Activated T-cell treated with anti-CD3 and anti-CD28 coated beads for 24 hours (primary cell): ENCODE results near the gene NHLRC1.

Source experiments
- DNase-seq: peaks from one replicate; pipeline ENCODE4 v3.0.0-alpha.2; 2020; ENCODE audit warnings: low read depth

NHLRC1 gene

GRCh38 chr6:18087396-18088165 is 34.9 kb downstream of the NHLRC1 start:
- DNase-seq, result no peak

DNA sequence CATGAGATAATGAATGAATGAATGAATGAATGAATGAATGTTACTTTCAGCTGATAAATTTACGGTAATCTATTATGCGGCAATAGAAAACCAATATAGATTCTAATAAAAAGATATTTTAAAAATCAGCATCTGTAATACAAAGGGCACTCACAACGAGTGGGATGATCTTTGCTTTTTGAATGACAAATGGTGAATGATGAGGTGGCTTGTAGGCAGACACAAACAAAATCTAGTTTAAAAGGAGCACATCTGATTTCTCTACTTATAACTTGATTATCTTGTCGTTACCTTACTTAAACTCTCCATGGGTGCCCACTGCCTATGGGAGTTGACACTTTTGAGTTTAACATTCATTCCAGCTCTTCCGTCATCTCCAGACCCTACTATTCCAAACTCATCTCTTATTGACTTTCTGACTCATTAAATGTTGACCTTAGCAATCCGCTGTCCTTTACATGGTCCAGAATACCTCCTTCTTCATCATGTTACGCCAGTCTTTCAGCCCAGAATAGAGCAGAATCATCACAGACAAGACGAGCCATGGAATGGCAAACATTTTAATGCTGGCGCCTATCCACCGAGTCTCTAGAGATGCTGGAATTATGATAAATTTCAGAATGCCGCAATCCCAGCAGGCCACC is 41.3 kb downstream of the NHLRC1 start:
- DNase-seq, result no peak

DNA sequence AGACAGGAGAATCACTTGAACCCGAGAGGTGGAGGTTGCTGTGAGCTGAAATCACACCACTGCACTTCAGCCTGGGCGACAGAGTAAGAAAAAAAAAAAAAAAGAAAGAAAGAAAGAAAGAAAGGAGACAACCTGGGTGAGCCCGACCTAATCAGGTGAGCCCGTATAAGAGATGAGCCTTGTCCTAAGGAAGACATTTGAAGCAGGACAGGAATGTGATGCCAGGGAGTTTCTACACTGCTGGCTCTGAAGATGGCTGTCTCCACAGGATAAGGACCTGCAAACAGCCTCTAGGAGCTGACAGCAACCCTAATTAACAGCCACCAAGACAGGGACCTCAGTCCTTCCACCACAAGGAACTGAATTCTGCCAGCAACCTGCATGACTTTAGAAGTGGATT is 41.9 kb downstream of the NHLRC1 start:
- DNase-seq, result no peak

DNA sequence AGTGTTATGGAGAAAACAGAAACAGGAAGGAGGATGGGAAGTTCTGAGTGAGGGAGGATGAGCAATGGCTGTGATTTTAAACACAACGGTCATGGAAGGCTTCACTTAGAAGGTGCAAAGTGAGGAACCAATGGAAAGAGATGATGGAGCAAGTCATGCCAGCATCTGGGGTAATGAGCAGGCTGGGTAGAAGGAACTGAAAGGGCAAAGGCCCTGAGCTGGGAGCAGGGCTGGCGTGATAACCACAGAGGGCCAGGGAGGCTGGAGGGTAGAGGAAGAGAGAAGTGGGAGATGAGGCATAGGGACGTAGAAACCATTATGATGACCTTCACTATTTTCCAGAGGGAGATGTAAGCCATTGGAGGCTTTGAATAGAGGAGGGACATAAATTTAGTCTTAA is 43.6 kb downstream of the NHLRC1 start:
- no peak for DNase-seq

DNA sequence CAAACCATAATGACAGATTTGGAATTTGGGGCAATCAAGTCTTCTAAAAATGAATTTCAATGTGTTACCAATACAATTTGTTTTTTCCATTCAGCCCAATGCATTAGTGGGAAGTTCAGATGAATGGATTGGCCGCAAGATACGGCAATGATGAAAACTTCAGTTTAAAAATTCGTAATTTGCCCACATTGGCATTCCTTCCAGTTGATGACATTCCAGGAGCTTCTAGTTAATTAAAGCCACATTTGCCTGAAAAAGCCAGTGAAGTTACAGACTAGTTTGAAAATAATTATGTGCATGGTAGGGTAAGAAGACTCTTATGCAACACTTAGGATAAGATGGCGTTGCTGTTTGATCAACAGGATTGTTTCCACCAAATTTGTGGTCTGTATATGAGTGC is 46.2 kb downstream of the NHLRC1 start:
- no peak for DNase-seq

DNA sequence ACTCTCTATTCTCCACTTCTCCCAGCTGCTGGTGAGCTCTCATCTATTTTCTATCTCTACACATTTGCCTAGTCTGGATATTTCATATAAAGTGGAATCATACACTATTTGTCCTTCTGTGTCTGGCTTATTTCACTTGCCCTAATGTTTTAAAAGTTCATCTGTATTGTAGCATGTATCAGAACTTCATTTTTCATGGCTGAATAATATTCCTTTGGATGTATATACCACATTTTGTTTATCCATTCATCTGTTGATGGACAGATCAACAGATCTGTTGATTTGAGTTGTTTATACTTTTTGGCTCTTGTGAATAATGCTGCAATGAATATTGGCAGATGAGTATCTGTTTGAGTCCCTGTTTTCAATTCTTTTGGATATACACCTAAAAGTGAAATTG is 49.6 kb downstream of the NHLRC1 start:
- DNase-seq, result no peak

DNA sequence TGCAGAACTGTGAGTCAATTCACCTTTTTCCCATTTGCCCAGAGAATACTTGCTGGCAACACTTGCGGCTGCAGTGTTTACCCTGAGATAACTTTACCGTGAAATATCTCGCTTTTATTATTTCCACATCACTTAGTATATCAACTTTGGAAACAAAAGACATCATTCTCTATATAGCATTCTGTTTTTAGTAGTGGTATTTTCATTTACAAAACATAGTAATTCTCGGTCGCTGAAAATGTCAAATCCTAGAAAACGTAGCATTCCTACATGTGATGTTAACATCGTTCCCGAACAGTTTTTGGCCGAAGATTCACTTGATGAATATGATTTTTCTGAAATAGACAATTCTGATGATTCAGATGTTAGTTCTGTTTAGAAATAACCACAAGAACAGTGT is 52.0 kb downstream of the NHLRC1 start:
- no peak for DNase-seq
